ENCODE data around the gene LIPM. TPM values are rescaled to one million over a fixed set of nuclear protein-coding genes. Genes with fewer than 3 reads are reported as not detected.

Gene LIPM
- total and polyA plus RNA-seq, 2 of the 13 experiments (the other 11 are each of a cell fraction or from before 2014, with no cell fraction given), result not detected

DNA sequence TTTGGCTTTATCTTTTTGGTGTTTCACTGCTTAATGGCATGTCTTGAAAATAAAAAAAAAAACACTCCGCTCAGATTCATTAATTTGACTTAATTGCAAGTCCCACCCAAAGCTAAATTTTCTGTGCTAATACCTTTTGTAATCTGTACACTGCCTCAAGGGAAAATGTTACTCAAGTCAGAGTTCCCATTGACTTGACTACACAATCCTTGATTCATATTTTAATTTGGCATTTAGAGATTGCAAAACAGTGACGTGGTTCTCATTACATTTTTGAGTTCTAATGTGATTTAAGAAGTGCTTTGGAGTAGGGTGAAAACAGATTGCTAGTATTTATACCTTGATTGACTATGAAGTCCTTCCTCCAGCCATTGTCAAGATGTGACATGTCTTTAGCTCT lies 21.3 kb upstream of the LIPM start:
- H3K9ac ChIP-seq (ENCODE audit: insufficient read depth, low read depth, low read length), result no peak overlapping the region
- POLR2A ChIA-PET, result no interaction called here
- H3K4me2 ChIP-seq (ENCODE audit: low read depth, low read length), result no peak overlapping the region
- no peaks in the 10 kb centered on the region for H4K20me1 ChIP-seq (ENCODE audit: insufficient read depth, low read length)
- in situ Hi-C loops (cut with HindIII; ENCODE audit: extremely low pct_ligation_motif_present, low pct_unique_long_range_greater_than_20kb), result no loop called here
- TF ChIP-seq ZNF703 (CRISPR knock-in tag; IDR thresholded peaks at IDR 0.05; ENCODE audit: borderline replicate concordance) (no peak), CBFB (CRISPR knock-in tag; IDR thresholded peaks at IDR 0.05) (no peak), ESRRA (CRISPR knock-in tag; IDR thresholded peaks at IDR 0.05; ENCODE audit: low read depth) (no peak), NPAS2 (CRISPR knock-in tag; IDR thresholded peaks at IDR 0.05; ENCODE audit: borderline replicate concordance) (no peak), AGO1 (IDR thresholded peaks at IDR 0.05; ENCODE audit: low read depth, low read length, poor library complexity, severe bottlenecking) (no peak), MLLT10 (CRISPR knock-in tag; IDR thresholded peaks at IDR 0.05) (no peak), ZNF709 (CRISPR knock-in tag; IDR thresholded peaks at IDR 0.05) (no peak)
- TF ChIP-seq, protein P1, sequence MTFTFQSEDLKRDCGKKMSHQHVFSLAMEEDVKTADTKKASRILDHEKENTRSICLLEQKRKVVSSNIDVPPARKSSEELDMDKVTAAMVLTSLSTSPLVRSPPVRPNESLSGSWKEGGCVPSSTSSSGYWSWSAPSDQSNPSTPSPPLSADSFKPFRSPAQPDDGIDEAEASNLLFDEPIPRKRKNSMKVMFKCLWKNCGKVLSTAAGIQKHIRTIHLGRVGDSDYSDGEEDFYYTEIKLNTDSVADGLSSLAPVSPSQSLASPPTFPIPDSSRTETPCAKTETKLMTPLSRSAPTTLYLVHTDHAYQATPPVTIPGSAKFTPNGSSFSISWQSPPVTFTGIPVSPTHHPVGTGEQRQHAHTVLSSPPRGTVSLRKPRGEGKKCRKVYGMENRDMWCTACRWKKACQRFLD (CRISPR knock-in tag; IDR thresholded peaks at IDR 0.05; ENCODE audit: borderline replicate concordance), result no peak
- TF ChIP-seq, protein P2, sequence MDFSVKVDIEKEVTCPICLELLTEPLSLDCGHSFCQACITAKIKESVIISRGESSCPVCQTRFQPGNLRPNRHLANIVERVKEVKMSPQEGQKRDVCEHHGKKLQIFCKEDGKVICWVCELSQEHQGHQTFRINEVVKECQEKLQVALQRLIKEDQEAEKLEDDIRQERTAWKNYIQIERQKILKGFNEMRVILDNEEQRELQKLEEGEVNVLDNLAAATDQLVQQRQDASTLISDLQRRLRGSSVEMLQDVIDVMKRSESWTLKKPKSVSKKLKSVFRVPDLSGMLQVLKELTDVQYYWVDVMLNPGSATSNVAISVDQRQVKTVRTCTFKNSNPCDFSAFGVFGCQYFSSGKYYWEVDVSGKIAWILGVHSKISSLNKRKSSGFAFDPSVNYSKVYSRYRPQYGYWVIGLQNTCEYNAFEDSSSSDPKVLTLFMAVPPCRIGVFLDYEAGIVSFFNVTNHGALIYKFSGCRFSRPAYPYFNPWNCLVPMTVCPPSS (IDR thresholded peaks at IDR 0.05), result no peak
- H3K4me3 ChIP-seq (replicated peaks in 1 of 3; ENCODE audit: insufficient read depth in 1 of 3, low read depth in 2 of 3, low read length in 3 of 3), result no peak overlapping the region
- no peaks in the 10 kb centered on the region for H3K9me3 ChIP-seq (ENCODE audit: low read length)
- no peak for DNase-seq (ENCODE audit: low spot score)
- no peak overlapping the region for H3K27ac ChIP-seq (ENCODE audit: extremely low read length, insufficient read depth, low read length)
- WGBS (ENCODE audit: low lambda C conversion rate), result 0% methylated on average over 2 of the region's 2 CpGs
- H3K79me2 ChIP-seq (ENCODE audit: insufficient read depth, low read length), result no peaks in the 10 kb centered on the region
- H3K27me3 ChIP-seq (ENCODE audit: control insufficient read depth in 1 of 2, insufficient read depth in 2 of 2, low read length in 2 of 2), result no peaks in the 10 kb centered on the region
- FAIRE-seq, result no peak
- CTCF ChIA-PET (ENCODE audit: low intra/inter-chr PET ratio, low total read pairs), result no interaction called here
- no peak overlapping the region for H2AFZ ChIP-seq (ENCODE audit: low read length)
- no peaks in the 10 kb centered on the region for H3K4me1 ChIP-seq (ENCODE audit: insufficient read depth, low read length)
- no TSS peak for BruUV-seq (replicated peaks)
- ATAC-seq, result no peak
- intact Hi-C loops (cut with micrococcal nuclease; ENCODE audit: unreplicated experiment), result no loop called here
- no peaks in the 10 kb centered on the region for H3K36me3 ChIP-seq (replicated peaks in 1 of 2; ENCODE audit: control insufficient read depth in 1 of 2, insufficient read depth in 2 of 2, low read length in 2 of 2)
